GM12872 (cell line): ENCODE results near the gene TAC1.

Experiments used
- TF ChIP-seq, protein P1 (sequence below): IDR thresholded peaks from 3 replicates; pipeline ENCODE4 v1.5.1; 2011; ENCODE audit warnings: low read depth, mild to moderate bottlenecking, low read length, moderate library complexity; ENCODE audit not compliant: insufficient read depth

Gene TAC1

DNA sequence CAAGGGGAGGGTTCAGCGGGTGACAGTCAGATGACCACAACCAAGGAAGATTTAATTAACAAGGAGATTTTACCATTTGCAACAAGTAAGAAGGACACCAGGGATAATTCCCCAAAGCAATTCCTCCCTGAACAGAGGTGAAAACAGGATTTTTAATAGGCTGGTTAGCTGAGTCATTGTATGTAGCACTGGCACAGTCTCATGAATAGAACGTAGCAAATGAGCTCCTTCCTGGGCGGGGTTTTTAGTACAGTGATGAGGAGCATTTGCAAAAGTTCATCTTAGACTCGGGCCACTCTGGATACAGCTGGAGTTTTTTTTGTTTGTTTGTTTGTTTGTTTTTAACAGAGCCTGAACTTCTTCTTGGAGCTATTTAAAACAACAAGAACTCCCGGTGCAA is 39.0 kb downstream of the TAC1 start:
- TF ChIP-seq, protein P1, sequence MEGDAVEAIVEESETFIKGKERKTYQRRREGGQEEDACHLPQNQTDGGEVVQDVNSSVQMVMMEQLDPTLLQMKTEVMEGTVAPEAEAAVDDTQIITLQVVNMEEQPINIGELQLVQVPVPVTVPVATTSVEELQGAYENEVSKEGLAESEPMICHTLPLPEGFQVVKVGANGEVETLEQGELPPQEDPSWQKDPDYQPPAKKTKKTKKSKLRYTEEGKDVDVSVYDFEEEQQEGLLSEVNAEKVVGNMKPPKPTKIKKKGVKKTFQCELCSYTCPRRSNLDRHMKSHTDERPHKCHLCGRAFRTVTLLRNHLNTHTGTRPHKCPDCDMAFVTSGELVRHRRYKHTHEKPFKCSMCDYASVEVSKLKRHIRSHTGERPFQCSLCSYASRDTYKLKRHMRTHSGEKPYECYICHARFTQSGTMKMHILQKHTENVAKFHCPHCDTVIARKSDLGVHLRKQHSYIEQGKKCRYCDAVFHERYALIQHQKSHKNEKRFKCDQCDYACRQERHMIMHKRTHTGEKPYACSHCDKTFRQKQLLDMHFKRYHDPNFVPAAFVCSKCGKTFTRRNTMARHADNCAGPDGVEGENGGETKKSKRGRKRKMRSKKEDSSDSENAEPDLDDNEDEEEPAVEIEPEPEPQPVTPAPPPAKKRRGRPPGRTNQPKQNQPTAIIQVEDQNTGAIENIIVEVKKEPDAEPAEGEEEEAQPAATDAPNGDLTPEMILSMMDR, result no peak

DNA sequence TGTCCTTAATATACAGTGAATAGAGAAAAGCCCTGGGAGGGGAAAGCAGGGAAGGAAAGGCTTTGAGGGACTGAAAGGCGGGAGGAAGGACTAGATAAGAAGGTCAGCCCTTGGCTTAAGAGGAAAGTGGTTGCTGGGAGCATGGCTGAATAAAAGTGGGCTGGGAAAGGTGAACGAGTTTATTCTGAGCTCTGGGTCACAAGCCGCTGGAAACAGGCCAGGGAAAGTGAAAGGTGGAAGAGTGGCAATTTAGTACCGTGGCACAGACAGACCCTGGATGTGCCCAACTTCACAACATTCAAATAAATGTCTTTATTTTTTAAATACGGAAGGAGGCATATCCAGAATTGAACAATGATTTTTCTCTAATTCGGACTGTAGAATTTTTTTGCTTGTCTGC is 39.7 kb downstream of the TAC1 start:
- TF ChIP-seq, protein P1, result no peak

DNA sequence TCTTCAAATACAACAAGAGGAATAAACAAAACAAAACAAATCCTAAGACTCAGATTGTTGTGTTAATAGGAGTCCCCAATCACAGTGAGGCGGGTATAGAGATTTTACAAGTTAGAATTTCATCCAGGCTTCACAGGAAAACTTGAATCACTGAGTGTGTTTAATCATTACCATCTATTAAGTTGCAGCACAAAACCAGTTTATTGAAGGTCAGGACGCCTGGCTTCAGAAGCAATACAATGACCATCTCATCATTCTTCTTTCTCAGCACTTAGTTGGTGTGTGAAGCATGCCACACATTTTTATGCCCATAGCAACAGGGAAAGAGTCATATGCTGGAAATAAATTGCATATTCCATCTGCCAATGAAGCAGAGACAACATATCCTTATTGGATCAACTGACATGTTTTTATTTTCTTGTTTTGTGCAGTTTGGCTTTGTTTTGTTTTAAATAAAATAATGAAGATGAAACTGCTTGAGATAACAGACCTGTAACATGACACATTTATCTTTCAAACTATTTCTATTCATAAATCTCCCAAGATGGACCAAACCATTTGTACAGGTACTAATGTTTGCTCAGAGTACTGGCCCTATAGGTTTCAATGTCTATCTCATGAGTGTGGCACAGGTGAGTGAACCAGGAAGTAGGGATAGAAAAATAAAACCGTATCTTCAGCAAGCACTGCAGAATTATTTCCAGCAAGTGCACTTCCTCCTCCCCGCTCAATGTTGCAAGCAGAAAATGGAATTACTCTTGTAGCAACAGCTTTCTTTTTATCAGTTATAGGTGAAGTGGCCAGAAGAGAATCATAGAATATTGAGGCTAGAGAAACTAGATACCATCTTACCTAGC is 40.4 kb downstream of the TAC1 start:
- TF ChIP-seq, protein P1, result no peak
